Stomach (tissue), 9 donors: ENCODE results near the gene ATXN1. TPM values are rescaled to one million over a fixed set of nuclear protein-coding genes. Genes with fewer than 3 reads are reported as not detected.

ENCODE experiments used
- DNase-seq, 2 donors: peaks; one replicate each; pipeline versions ENCODE4 v3.0.0 to v3.0.0-alpha.2; 2013 to 2019
- H3K27ac ChIP-seq, 5 donors: fragments of 200-600 bp in 4 of 5; sonication (generic) in 4 of 5; one replicate each; pipeline ENCODE4 v1.5.1; 2013 to 2019; ENCODE audit warnings: mild to moderate bottlenecking in 1 of 5, moderate library complexity in 1 of 5
- H3K27me3 ChIP-seq, 3 donors: fragments of 200-600 bp; sonication (generic); one replicate each; pipeline ENCODE4 v1.5.1; 2017 to 2019; ENCODE audit warnings: mixed run types in 1 of 3
- H3K36me3 ChIP-seq, 4 donors: fragments of 200-600 bp; sonication (generic); 1 replicate in 3 of 4; 2 replicates in 1 of 4; pipeline ENCODE4 v1.5.1; 2016 to 2019
- H3K4me1 ChIP-seq, 4 donors: fragments of 200-600 bp; sonication (generic); one replicate each; pipeline ENCODE4 v1.5.1; 2016 to 2019
- H3K4me3 ChIP-seq, 4 donors: fragments of 200-600 bp; sonication (generic) in 3 of 4; one replicate each; pipeline ENCODE4 v1.5.1; 2016 to 2019; ENCODE audit warnings: mild to moderate bottlenecking in 1 of 4
- H3K9me3 ChIP-seq, 4 donors: fragments of 200-600 bp; sonication (generic); one replicate each; pipeline ENCODE4 v1.5.1; 2016 to 2019
- EP300 ChIP-seq: sonication (generic); formaldehyde crosslinking; IDR thresholded peaks from one replicate; pipeline ENCODE4 v1.6.1; 2017; ENCODE audit warnings: antibody characterized with exemption
- POLR2A ChIP-seq, 4 donors: fragments of 450-650 bp; IDR thresholded peaks; one replicate each; pipeline ENCODE4 v1.6.1; 2016; ENCODE audit warnings: antibody characterized with exemption in 4 of 4, control low read depth in 2 of 4, mild to moderate bottlenecking in 1 of 4, moderate library complexity in 1 of 4
- POLR2AphosphoS5 ChIP-seq, 3 donors: sonication (generic); formaldehyde crosslinking; IDR thresholded peaks; one replicate each; pipeline ENCODE4 v1.6.1; 2016; ENCODE audit warnings: antibody characterized with exemption in 3 of 3
- WGBS, 5 donors: extraction: QIAGEN DNeasy Blood & Tissue Kit in 3 of 5; methylation state at CpG; one replicate each; pipeline versions ENCODE4 v1.1.5 to v1.1.7; 2013 to 2018; 5-methylcytosine and 5-hydroxymethylcytosine counted together
- intact Hi-C: fragments of 100-400 bp; cut with DNase I; formaldehyde crosslinking; loops from one replicate; pipeline ENCODE4 v1.15.1; 2023; ENCODE audit warnings: low total_unique reads
- polyA plus RNA-seq, 3 donors: library from polyadenylated mRNA; stranded (reverse); fragments of 200-250 nt; gene quantifications; one replicate each; pipeline ENCODE4 v1.2.3, GENCODE V29; 2013
- total RNA-seq, 5 donors: library from RNA; depleted of rRNA; stranded (reverse); fragments of >200 nt; gene quantifications; one replicate each; pipeline versions ENCODE4 v1.1.0 to v1.2.3, GENCODE V29; 2014 to 2016
- TF ChIP-seq, protein P1 (sequence below), 7 experiments: fragments of 450-650 bp in 4 of 7; fragments of 200-600 bp in 3 of 7; sonication (generic) in 3 of 7; IDR thresholded peaks; one replicate each; pipeline ENCODE4 v1.5.1; 2016 to 2019; ENCODE audit warnings: antibody characterized with exemption in 7 of 7, control low read depth in 2 of 7, mild to moderate bottlenecking in 1 of 7
- donor health status: healthy with polysubstance abuse.
- donor health status: Bipolar disorder and iron deficiency.
- donor health status: healthy.

ATXN1 gene
- total and polyA plus RNA-seq, 8 donors = 5.2 to 106 (median 39.0) TPM

DNA sequence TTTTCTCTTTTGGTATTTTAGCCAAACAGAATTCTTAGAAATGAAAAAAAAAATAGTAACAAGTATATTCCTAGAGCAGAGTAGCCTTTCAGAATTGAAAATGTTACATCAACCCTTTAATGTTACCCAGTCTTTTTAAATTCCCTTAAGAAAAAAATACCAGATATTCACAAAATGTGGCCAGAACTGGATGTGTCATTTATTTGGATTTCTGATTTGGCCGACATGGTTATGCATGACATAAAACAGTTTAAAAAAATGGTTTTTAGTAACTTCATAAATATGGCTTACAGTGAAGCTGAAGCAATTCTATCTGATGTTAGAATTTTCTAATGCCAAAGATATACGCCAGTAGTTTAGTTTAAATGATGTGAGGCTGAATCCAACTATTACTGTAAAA is 112.0 kb downstream of the ATXN1 start:
- no peak for DNase-seq
- H3K36me3 ChIP-seq = peaks cover 0 to 35% (median 24%) of the 10 kb centered on the region in 4 donors
- no peak overlapping the region for H3K4me3 ChIP-seq
- 79 to 88% (median 82%) methylated on average over 2 of the region's 2 CpGs for WGBS, 5 donors
- no peak for TF ChIP-seq POLR2A (IDR thresholded peaks at IDR 0.05)
- no peak for TF ChIP-seq EP300
- TF ChIP-seq POLR2AphosphoS5 (IDR thresholded peaks at IDR 0.05) = no peak
- TF ChIP-seq, protein P1, sequence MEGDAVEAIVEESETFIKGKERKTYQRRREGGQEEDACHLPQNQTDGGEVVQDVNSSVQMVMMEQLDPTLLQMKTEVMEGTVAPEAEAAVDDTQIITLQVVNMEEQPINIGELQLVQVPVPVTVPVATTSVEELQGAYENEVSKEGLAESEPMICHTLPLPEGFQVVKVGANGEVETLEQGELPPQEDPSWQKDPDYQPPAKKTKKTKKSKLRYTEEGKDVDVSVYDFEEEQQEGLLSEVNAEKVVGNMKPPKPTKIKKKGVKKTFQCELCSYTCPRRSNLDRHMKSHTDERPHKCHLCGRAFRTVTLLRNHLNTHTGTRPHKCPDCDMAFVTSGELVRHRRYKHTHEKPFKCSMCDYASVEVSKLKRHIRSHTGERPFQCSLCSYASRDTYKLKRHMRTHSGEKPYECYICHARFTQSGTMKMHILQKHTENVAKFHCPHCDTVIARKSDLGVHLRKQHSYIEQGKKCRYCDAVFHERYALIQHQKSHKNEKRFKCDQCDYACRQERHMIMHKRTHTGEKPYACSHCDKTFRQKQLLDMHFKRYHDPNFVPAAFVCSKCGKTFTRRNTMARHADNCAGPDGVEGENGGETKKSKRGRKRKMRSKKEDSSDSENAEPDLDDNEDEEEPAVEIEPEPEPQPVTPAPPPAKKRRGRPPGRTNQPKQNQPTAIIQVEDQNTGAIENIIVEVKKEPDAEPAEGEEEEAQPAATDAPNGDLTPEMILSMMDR (IDR thresholded peaks at IDR 0.05) = no peak
- no peaks in the 10 kb centered on the region for H3K9me3 ChIP-seq
- H3K4me1 ChIP-seq = peaks cover 0 to 6% (median 0%) of the 10 kb centered on the region in 4 donors
- H3K27ac ChIP-seq = no peak overlapping the region
- intact Hi-C loops = no loop called here
- H3K27me3 ChIP-seq = no peaks in the 10 kb centered on the region

DNA sequence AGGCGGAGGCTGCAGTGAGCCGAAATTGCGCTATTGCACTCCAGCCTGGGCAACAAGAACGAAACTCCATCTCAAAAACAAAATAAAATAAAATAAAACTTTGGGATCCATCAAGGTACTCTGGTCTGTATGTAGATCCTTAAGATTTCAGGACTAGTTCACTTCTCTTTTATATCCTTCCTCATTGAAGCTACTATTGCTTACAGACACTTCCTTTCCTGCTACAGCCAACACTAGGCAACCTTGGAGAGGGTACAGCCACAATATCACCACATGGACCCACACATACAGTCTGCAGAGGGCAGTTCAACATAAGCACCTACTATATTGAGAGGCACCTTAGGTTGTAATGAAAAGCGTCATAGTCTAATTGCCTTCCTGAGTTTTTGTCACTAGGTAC is 113.3 kb downstream of the ATXN1 start:
- no peaks in the 10 kb centered on the region for H3K9me3 ChIP-seq
- TF ChIP-seq POLR2A (IDR thresholded peaks at IDR 0.05) (no peak), EP300 (no peak), POLR2AphosphoS5 (IDR thresholded peaks at IDR 0.05) (no peak)
- TF ChIP-seq, protein P1 (IDR thresholded peaks at IDR 0.05) = no peak
- H3K4me1 ChIP-seq = peaks cover 0 to 6% (median 0%) of the 10 kb centered on the region in 4 donors
- peaks cover 0 to 24% (median 16%) of the 10 kb centered on the region in 4 donors for H3K36me3 ChIP-seq
- H3K4me3 ChIP-seq = no peak overlapping the region
- H3K27ac ChIP-seq = no peak overlapping the region
- no peak for DNase-seq
- H3K27me3 ChIP-seq = no peaks in the 10 kb centered on the region
- intact Hi-C loops = no loop called here
- WGBS, 5 donors = 94 to 99% (median 98%) methylated on average over 5 of the region's 5 CpGs

DNA sequence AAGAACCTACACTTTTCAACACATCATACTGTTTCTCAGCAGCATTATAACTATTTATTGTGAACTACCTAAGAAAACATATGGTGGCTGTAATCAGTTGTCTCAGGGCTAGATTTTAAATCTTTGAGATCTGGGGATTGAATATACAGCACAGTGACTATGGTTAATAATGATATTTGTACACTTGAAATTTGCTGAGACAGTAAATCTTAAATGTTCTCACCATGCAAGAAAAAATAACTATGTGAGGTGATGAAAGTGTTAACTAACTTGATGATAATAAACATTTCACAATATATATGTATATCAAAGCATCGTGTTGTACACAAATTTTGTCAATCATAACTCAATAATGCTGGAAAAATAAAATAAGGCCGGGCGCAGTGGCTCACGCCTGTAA is 113.8 kb downstream of the ATXN1 start:
- WGBS, 5 donors = 88 to 94% (median 92%) methylated on average over 4 of the region's 4 CpGs
- TF ChIP-seq POLR2AphosphoS5 (IDR thresholded peaks at IDR 0.05) (no peak), POLR2A (IDR thresholded peaks at IDR 0.05) (no peak), EP300 (no peak)
- TF ChIP-seq, protein P1 (IDR thresholded peaks at IDR 0.05) = no peak
- H3K36me3 ChIP-seq = peaks cover 0 to 25% (median 15%) of the 10 kb centered on the region in 4 donors

DNA sequence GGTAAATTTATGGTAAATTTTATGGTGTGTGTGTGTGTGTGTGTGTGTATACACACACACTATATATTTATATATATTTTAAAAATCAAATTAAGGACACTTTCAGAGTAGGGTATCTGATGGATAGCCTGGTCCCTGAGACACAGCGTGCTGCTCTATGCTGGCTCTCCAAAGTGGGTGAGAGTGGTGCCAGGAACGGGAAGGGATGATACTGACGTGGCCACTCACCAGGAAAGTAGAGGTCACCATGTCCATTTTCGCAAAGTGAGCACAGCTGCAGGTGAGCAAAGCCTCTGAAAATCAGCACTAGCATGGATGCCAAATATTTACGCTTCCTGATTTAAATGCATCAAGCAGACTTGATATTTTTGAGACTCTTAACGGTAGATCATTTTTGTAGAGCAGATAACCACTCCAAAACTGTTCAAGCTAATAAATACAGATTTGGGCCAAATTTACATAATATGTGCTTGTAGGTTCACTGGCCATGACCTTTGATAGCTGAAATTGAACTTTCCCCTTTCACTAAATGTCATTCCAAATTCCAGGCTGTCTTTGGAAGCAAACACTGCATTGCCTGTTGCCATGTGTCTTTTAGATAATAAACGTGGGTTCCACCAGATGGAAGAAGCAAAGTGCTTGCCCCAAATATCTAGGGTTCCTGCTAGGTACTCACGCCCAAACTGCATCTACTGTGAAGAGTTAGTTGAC is 116.6 kb downstream of the ATXN1 start:
- Histone ChIP-seq H3K27ac (no peak overlapping the region), H3K9me3 (no peaks in the 10 kb centered on the region), H3K36me3 (peaks cover 0 to 34% (median 20%) of the 10 kb centered on the region in 4 donors), H3K4me3 (no peak overlapping the region), H3K4me1 (no peaks in the 10 kb centered on the region), H3K27me3 (no peaks in the 10 kb centered on the region)
- WGBS, 5 donors = 82 to 89% (median 85%) methylated on average over 8 of the region's 8 CpGs
- intact Hi-C loops = no loop called here
- TF ChIP-seq, protein P1 (IDR thresholded peaks at IDR 0.05) = no peak
- no peak for DNase-seq

More for the DNA sequence above, 113.8 kb downstream of the ATXN1 start:
- Histone ChIP-seq H3K27ac (no peak overlapping the region), H3K4me1 (peaks cover 0 to 6% (median 0%) of the 10 kb centered on the region in 4 donors), H3K27me3 (no peaks in the 10 kb centered on the region), H3K9me3 (no peaks in the 10 kb centered on the region), H3K4me3 (no peak overlapping the region)
- DNase-seq = no peak
- intact Hi-C loops = no loop called here
